Activated T-helper 2 cell treated with anti-CD3 and anti-CD28 coated beads, Interferon-gamma antibody, Interleukin-2, Interleukin-4, amounts not matched to agents 10 μg/mL and 5 μg/mL and 100 μg/mL, durations not matched to agents 14 hours and 24 hours and 36 hours (primary cell): ENCODE data around the gene PHF12. TPM values are rescaled to one million over a fixed set of nuclear protein-coding genes. Genes with fewer than 3 reads are reported as not detected.

Experiments used
- DNase-seq: peaks from one replicate; pipeline ENCODE4 v3.0.0; 2021; ENCODE audit warnings: low spot score
- H3K27ac Mint-ChIP-seq: one replicate; pipeline ENCODE4 v1.8.0; 2021; ENCODE audit warnings: mixed read lengths
- H3K27me3 Mint-ChIP-seq: one replicate; pipeline ENCODE4 v1.8.0; 2021; ENCODE audit warnings: low read depth, mixed read lengths
- H3K36me3 Mint-ChIP-seq: one replicate; pipeline ENCODE4 v1.8.0; 2021; ENCODE audit warnings: low read depth, mixed read lengths
- H3K4me1 Mint-ChIP-seq: one replicate; pipeline ENCODE4 v1.8.0; 2021; ENCODE audit warnings: low read depth, mixed read lengths
- H3K4me3 Mint-ChIP-seq: one replicate; pipeline ENCODE4 v1.8.0; 2021; ENCODE audit warnings: low read depth, mild to moderate bottlenecking, moderate library complexity, mixed read lengths
- H3K9me3 Mint-ChIP-seq: one replicate; pipeline ENCODE4 v1.8.0; 2021; ENCODE audit warnings: mixed read lengths
- intact Hi-C: fragments of 100-400 bp; cut with micrococcal nuclease; formaldehyde crosslinking; loops from one replicate; pipeline ENCODE4 v1.15.1; 2023
- total RNA-seq: library from RNA; stranded (reverse); gene quantifications from 2 replicates; pipeline ENCODE4 v1.2.3, GENCODE V29; 2022

PHF12 gene
- total RNA-seq, 1 donor from 2014 or later = 59.5 TPM

DNA sequence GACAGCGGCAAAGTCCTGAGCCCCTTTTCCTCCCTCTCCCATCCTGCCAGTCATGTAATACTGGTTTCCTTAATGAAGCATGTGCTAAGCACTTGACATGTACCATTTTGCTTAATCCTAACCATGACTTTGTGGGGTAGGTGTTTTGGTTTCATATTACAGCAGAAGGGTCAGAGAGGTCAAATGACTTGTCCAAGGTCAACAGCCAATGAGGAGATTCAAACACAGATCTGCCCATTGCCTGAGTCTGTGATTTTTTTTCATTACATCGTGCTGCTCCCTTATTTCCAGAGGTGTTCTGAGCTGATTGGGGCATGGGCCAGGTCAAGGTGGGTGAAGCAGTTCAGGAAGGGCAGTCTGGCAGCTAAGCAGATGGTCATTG is 17.6 kb upstream of the PHF12 start:
- peaks cover 5% of the 10 kb centered on the region for H3K27me3 Mint-ChIP-seq
- intact Hi-C loops = no loop called here

DNA sequence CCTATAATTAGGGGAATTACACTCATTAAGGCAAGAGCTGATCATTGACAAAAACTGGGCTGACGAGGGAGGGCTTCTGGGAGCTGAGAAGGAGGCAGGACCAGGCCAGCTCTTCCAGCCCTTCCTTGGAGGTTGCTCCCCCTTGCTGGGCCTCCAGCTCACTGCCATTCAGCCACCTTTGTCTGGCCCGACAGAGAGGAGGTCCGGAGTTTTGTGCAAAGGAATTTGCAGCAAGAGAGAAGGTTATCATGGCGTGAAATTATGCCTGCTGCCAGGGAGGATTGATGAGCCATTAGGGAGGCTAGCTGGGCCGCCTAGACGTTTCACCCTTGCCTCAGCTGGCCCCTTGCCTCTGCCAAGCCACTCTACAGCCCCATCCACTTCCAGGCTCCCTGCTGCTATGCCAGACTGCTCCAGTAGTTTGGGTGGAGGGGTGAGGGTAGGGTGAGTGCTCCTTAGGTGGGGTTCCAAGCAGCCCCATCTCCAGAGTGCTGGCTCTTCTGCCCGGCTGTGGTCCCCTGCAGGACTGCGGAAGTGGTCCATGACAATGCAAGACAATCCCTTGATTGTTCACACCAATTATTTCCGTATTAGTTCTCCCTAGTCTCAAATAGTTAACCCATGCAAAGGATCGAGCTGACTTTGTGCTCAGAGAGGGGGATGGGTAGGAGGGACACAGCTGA is 17.1 kb upstream of the PHF12 start:
- intact Hi-C loops = no loop called here
- H3K27ac Mint-ChIP-seq = no peak overlapping the region
- no peaks in the 10 kb centered on the region for H3K36me3 Mint-ChIP-seq
- peaks cover 10% of the 10 kb centered on the region for H3K27me3 Mint-ChIP-seq
- H3K4me1 Mint-ChIP-seq = no peaks in the 10 kb centered on the region
- no peak for DNase-seq
- no peaks in the 10 kb centered on the region for H3K9me3 Mint-ChIP-seq
- no peak overlapping the region for H3K4me3 Mint-ChIP-seq

More for the DNA sequence above, 17.6 kb upstream of the PHF12 start:
- no peak overlapping the region for H3K4me3 Mint-ChIP-seq
- H3K4me1 Mint-ChIP-seq = no peaks in the 10 kb centered on the region
- no peaks in the 10 kb centered on the region for H3K9me3 Mint-ChIP-seq
- DNase-seq = no peak
- H3K27ac Mint-ChIP-seq = no peak overlapping the region
- H3K36me3 Mint-ChIP-seq = no peaks in the 10 kb centered on the region

DNA sequence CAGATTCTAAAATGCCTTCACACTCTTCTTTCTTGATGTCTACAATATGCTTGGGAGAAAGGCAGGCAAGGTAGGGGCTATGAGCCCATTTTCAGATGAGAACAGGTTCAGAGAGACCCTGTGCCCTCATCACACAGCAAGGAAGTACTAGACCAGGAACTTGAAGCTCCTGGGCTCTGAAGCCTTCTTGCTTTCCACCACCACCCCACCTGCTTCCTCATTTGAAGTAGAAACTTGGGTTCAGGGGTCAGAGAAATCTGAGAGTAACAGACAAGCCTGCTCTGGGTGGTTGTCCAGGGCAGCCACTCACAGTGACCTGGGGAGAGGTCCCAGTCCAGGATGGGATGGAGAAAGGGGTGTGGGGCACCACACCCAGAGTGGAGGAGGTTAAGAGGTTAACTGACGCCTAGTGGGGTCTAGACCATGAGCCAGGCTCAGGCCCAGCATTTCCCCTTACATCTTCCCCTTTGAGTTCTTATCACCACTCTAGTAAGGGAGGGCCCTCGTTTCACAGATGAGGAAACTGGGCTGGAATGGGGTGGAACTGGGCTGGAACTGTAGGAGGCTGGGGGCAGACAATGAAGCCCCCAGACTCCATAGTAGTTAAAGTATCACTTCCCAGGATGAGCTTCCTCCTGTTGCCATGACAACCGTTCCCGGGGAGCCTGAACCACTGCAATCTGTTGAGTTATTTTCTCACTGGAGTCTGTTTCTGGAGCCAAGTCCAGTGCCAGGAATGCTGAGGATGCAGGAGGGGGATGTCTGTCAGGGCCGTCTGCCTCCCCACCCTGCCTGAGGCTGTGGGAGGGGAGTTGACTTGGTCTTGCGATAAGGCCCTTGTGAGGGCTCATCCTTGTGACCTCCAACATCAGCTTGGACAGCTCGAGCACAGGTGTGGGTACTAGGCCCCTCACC is 16.2 kb upstream of the PHF12 start:
- H3K27ac Mint-ChIP-seq = no peak overlapping the region
- DNase-seq = no peak
- H3K27me3 Mint-ChIP-seq = peaks cover 14% of the 10 kb centered on the region
- H3K36me3 Mint-ChIP-seq = no peaks in the 10 kb centered on the region
- H3K4me3 Mint-ChIP-seq = no peak overlapping the region
- no peaks in the 10 kb centered on the region for H3K9me3 Mint-ChIP-seq
- intact Hi-C loops = no loop called here
- no peaks in the 10 kb centered on the region for H3K4me1 Mint-ChIP-seq

DNA sequence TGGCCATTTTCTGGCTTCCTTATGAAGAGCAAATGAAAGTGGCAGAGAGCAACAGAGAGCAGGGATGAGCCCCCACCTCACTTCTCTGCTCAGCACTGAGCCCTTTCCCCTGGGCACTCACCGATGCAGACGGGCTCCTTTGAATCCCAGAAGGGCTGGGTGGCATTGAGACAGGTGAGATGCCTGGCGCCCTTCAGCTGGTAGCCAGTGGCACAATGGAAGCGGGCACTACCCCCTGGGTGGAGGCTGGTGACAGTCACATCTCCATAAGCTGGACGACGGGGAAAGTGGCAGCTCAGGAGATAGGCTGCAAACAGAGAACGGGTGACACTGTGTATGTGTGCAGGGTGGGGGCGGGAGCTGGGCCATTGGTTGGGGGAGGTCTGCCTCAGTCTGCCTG is 12.5 kb upstream of the PHF12 start:
- intact Hi-C loops = loop anchor here (2.0 kb wide), 1 partner anchor 147 kb away; no protein-coding TSS in a partner anchor

DNA sequence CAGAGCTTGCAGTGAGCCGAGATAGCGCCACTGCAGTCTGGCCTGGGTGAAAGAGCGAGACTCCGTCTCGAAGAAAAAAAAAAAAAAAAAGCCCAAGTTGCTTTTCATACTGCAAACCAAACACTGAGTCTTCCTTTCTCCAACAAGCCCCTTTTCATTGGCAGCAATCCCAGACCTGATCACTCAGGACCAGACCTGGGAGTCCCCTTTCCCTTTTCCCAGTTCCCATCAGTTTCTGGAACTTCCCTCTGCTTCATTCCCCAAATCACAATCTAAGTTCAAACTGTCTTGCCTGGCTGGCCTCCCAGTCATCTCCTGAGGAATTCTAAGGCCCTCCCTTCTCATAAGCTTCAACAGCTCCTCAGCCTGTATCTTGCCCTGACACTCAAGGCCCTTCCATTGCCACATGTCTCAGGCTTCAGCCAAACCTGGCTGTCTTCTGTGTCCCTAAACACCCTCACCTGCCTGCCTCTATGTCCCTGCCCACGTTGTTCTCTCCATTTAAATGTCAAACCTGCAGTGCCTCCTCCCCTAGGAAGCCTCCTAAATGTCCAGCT is 11.8 kb upstream of the PHF12 start:
- H3K27ac Mint-ChIP-seq = no peak overlapping the region
- no peaks in the 10 kb centered on the region for H3K36me3 Mint-ChIP-seq
- H3K27me3 Mint-ChIP-seq = peaks cover 9% of the 10 kb centered on the region
- H3K4me1 Mint-ChIP-seq = no peaks in the 10 kb centered on the region
- intact Hi-C loops = no loop called here
- no peak overlapping the region for H3K4me3 Mint-ChIP-seq
- H3K9me3 Mint-ChIP-seq = no peaks in the 10 kb centered on the region
- no peak for DNase-seq

More for the DNA sequence above, 12.5 kb upstream of the PHF12 start:
- DNase-seq = no peak
- Mint-ChIP-seq H3K4me1 (no peaks in the 10 kb centered on the region), H3K9me3 (no peaks in the 10 kb centered on the region), H3K36me3 (no peaks in the 10 kb centered on the region), H3K4me3 (no peak overlapping the region), H3K27ac (no peak overlapping the region), H3K27me3 (peaks cover 9% of the 10 kb centered on the region)

DNA sequence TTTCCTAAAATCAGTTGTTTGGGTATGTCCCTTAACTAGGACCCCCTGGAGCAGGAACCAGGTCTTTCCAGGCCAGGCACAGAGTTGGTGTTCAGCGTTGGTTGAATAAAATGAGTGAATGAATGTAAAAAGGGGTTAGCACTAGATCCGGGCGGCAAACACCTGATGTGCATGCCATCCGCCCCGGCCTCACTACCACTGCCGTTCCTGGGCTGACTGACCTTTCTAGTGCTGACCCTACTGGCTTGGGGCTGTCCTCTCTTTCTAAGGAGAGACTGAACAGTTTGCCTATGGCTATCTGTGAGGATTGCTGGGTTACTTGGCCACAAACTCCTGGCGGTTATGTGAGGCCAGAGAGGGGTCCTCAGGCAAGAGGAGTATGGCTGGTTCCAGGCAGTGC is 10.1 kb upstream of the PHF12 start:
- intact Hi-C loops = no loop called here
- no peak overlapping the region for H3K4me3 Mint-ChIP-seq
- no peak for DNase-seq
- H3K4me1 Mint-ChIP-seq = no peaks in the 10 kb centered on the region
- H3K36me3 Mint-ChIP-seq = no peaks in the 10 kb centered on the region
- H3K27ac Mint-ChIP-seq = no peak overlapping the region
- H3K27me3 Mint-ChIP-seq = peaks cover 9% of the 10 kb centered on the region
- no peaks in the 10 kb centered on the region for H3K9me3 Mint-ChIP-seq

DNA sequence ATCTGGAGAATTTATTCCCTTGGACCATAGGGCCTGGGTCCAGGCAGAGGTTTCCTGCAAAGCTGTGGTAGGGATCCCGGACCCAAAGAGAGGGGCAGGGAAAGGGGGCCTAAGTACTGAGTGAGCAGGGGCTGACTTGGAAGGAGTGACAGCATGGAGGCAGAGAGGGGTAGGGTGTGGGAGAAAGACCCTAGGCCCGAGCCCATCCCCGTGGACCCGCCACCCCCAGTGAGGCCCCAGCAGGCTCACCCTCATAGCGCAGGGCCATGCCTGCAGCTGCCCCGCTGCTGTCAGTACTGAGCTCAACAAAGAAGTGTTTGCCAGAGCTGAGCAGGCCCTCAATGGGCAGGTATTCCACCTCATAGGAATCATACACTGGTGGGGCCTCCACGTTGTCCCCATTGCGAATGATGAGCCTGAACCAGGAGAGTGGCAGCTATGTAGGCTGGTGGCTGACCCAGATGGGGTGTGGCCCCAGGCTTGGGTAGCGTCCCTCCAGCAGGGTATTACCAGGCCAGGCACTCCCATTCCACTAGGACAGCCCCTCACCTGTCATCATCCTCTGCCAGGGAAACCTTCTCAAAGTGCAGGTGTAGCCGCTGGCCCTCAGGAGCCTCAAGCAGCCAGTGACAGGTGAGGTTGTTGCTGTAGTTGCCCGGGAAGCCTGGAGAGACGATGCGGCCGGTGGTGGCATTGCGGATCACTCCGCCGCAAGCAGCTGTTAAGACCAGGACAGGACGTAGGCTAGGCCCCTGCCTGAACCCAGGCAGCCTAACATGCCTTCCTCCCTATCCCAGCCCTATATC is 9.1 kb upstream of the PHF12 start:
- Mint-ChIP-seq H3K36me3 (no peaks in the 10 kb centered on the region), H3K4me1 (no peaks in the 10 kb centered on the region), H3K9me3 (no peaks in the 10 kb centered on the region), H3K27me3 (peaks cover 9% of the 10 kb centered on the region), H3K4me3 (no peak overlapping the region), H3K27ac (no peak overlapping the region)
- no peak for DNase-seq
- intact Hi-C loops = no loop called here

DNA sequence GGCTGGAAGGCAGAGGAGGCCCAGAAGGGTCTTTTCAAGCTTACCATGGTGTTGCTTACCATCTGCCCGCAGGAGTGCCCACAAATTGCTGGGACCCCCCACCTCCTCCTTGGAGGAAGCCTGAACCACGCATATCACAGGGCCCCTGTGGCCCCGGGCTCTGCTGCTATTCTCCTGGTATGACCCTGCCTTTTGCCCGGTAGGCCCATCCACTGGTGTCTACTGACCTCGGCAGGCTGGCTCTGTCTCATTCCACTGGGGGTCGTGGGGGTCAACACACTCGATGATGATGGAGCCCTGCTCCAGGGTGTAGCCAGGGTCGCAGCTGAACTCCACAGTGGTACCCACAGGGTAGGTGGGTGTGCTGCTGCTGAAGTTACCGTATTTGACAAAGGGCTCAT is 8.2 kb upstream of the PHF12 start:
- Mint-ChIP-seq H3K36me3 (no peaks in the 10 kb centered on the region), H3K27me3 (peaks cover 9% of the 10 kb centered on the region), H3K9me3 (no peaks in the 10 kb centered on the region), H3K4me3 (no peak overlapping the region), H3K4me1 (no peaks in the 10 kb centered on the region), H3K27ac (no peak overlapping the region)
- DNase-seq = no peak
- intact Hi-C loops = no loop called here

DNA sequence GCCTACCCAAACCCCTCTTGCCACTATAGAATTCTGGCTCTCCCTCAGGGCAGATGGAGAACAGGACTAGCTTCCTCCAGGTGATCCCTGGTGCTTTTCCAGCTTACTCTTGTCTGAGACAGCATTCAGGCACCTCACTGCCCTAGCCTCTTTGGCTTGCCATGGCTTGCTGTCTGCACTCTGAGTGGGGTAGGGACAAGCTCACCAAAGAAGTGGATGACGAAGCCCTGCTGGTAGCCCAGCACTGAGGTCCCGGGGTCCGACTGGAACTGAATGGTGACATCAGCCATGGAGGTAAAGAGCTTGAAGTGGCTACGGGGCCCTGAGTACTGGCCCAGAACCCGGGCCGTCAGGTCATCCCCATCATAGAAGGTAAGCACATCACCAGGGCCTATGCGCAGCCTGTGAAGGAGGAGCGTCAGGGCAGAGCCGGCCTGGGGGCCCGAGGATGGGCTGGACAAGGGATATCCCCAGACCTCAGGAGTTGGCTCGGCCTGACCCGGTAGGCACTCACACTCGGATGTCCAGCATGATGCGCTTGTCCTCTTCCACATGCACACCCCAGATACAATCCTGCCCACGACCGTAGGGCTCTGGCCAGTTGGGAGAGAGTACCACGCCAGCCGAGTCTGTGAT is 7.6 kb upstream of the PHF12 start:
- Mint-ChIP-seq H3K9me3 (no peaks in the 10 kb centered on the region), H3K27me3 (peaks cover 9% of the 10 kb centered on the region), H3K4me1 (no peaks in the 10 kb centered on the region), H3K4me3 (no peak overlapping the region), H3K27ac (no peak overlapping the region), H3K36me3 (no peaks in the 10 kb centered on the region)
- intact Hi-C loops = no loop called here
- no peak for DNase-seq

DNA sequence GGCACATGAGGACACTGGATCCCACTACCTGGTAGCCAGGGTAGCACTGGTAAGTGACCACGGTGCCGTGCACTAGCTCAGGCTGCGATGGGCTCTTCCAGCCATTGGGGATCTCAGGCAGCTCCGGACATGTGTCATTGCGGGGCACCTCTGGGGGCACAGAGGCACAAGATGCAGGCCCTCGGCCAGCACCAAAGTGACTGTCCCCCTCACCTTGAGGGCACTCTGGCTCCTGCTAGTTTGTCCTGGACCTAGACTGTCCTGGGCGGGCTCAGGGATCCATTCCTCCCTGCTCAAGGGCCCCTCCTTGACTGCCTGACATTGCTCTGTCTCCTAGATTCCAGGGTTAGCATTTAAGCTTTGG is 6.7 kb upstream of the PHF12 start:
- H3K4me3 Mint-ChIP-seq = no peak overlapping the region
- no peaks in the 10 kb centered on the region for H3K27me3 Mint-ChIP-seq
- H3K36me3 Mint-ChIP-seq = no peaks in the 10 kb centered on the region
- H3K9me3 Mint-ChIP-seq = no peaks in the 10 kb centered on the region
- intact Hi-C loops = no loop called here
- no peak overlapping the region for H3K27ac Mint-ChIP-seq
- no peak for DNase-seq
- no peaks in the 10 kb centered on the region for H3K4me1 Mint-ChIP-seq

DNA sequence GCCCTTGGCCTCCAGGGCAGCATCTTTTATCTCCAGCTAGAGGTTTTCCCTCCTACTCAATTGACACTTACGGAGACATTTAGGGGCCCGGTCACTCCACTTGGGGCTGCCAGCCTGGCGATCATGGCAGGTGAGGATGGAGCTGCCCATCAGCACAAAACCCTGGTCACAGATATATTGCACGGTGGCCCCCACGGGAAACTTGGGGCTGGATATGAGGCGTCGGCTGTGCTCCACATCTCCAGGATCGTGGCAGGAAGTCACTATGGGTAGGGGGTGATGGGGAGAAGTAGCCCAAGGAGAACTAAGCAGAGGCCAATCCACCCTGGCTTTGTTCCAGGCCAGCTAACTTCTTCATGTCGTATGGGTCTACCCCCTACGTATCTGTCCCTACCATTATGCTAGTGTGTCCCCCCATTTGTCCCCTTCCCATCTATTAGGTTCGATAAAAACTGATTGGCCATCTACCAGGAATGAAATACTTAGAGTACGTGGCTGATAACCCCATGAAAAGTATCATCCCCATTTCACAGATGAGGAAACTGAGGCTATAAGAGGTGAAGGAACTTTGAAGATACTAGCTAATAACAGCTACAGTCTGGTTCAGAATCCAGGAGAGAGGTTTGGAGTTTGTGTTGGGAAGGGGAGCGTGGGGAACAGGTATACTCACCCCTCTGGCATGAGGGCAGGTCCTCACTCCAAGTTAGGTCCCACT is 6.1 kb upstream of the PHF12 start:
- Mint-ChIP-seq H3K9me3 (no peaks in the 10 kb centered on the region), H3K36me3 (no peaks in the 10 kb centered on the region), H3K4me3 (no peak overlapping the region), H3K4me1 (no peaks in the 10 kb centered on the region), H3K27ac (no peak overlapping the region), H3K27me3 (no peaks in the 10 kb centered on the region)
- DNase-seq = no peak
- intact Hi-C loops = no loop called here

DNA sequence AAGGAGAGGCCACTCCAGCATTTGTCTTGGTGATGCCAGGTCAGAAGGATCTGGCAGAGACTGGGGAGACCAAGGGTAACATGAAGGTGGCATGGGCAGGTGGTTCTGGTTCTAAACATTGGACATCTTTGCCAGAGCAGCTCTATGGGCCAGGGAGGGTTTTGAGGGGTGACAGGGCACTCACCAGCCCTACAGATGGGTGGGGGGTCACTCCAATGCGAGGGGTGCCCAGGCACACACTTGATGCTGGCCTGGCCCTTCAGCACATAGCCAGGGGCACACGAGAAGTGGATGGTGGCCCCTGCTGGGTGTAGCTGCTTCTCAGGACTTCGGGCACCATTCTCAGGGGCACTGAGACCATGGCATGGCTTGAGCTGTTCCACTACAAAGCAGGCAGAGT is 5.5 kb upstream of the PHF12 start:
- Mint-ChIP-seq H3K36me3 (no peaks in the 10 kb centered on the region), H3K4me1 (no peaks in the 10 kb centered on the region), H3K27me3 (no peaks in the 10 kb centered on the region), H3K27ac (no peak overlapping the region), H3K4me3 (no peak overlapping the region), H3K9me3 (no peaks in the 10 kb centered on the region)
- DNase-seq = no peak
- intact Hi-C loops = no loop called here
